Stimulated activated naive CD8-positive, alpha-beta T cell treated with anti-CD3 and anti-CD28 coated beads, Interleukin-15, amount 100 ng/mL, for 72 hours (primary cell): ENCODE data around the gene ZNF630.
"Not testable (repeated sequence)": the region's sequence is repeated elsewhere in the genome, so short reads cannot be mapped to it uniquely, and the experiment has no call there.

Experiments
- ATAC-seq: fragments of 150-1000 bp; cut with Tn5 transposase; 2 replicates; pipeline ENCODE4 v1.10.0; 2021; ENCODE audit warnings: mild to moderate bottlenecking, moderate library complexity
- DNase-seq, 2 donors: peaks; one replicate each; pipeline ENCODE4 v3.0.0; 2021 to 2022
- H3K27ac Mint-ChIP-seq, 2 donors: one replicate each; pipeline ENCODE4 v1.8.0; 2022; ENCODE audit warnings: mild to moderate bottlenecking in 2 of 2, mixed read lengths in 2 of 2, moderate library complexity in 2 of 2
- H3K27me3 Mint-ChIP-seq: one replicate; pipeline ENCODE4 v1.8.0; 2022; ENCODE audit warnings: mixed read lengths
- H3K4me1 Mint-ChIP-seq: one replicate; pipeline ENCODE4 v1.8.0; 2022; ENCODE audit warnings: mild to moderate bottlenecking, mixed read lengths
- H3K4me3 Mint-ChIP-seq, 2 donors: one replicate each; pipeline ENCODE4 v1.8.0; 2022; ENCODE audit warnings: mild to moderate bottlenecking in 2 of 2, mixed read lengths in 2 of 2, moderate library complexity in 1 of 2
- H3K9me3 Mint-ChIP-seq, 2 donors: one replicate each; pipeline ENCODE4 v1.8.0; 2022; ENCODE audit warnings: mixed read lengths in 2 of 2

ZNF630 gene

DNA sequence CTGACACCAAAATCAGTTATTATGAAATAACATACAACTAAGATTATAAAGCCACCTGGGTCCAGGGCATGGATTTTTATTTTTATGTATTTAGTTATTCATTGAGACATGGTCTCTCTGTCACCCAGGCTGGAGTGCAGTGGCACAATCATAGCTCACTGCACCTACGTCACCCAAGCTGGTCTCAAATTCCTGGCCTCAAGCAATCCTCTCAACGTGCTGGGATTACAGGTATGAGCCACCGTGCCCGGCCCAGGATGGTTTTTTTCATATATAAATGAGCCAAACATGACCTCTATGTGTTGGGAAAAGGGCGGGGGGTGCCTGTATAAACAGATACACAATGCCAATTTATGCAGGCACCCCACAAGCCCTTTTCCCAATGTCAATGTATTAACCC lies 24.6 kb downstream of the ZNF630 start:
- no peaks in the 10 kb centered on the region for H3K27me3 Mint-ChIP-seq
- H3K4me3 Mint-ChIP-seq, result no peak overlapping the region
- H3K4me1 Mint-ChIP-seq, result no peaks in the 10 kb centered on the region
- H3K9me3 Mint-ChIP-seq, result no peaks in the 10 kb centered on the region
- no peak overlapping the region for H3K27ac Mint-ChIP-seq
- DNase-seq (no peak), ATAC-seq (no peak)

DNA sequence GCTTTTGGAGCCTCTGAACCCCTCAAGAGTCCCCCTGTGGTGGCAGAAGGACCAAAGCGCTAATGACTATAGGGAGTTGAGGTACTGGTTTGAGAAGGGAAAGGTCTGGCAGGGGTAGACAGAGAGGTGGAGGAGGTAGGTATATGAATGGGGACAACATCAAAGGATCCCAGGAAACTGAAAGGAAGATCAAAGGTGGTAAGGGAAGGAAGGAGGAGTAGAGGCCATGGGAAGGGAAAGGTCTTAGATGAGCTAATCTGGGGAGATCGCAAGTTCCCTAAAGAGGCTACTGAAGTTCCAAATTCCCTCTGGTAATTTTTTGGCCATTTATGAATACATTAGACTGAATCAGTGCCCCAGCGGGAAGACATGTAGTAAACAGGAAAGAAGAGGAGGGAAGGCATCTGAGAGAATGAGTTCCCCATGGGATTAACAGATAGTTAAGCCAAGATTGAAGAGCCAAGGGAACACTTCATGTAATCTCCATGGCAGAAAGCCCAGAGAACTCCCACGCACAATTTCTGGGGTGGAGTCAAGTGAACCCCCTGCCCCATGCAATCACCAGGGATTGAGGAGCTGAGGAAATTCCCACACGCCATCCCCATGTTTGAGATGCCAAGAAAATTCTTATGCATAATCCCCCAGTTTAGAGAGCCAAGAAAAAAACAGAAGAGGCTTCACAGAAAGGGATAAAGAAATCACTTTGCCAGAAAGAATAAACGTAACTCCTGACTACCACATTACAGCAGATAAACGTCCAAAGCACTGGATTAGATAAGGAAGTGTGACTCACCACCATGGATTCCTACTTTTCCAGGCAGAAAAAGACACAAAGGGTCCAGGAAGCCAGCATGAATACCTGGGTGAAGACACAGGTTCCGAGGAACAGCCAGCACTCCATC lies 25.8 kb downstream of the ZNF630 start:
- no peaks in the 10 kb centered on the region for H3K27me3 Mint-ChIP-seq
- ATAC-seq, result no peak
- no peaks in the 10 kb centered on the region for H3K4me1 Mint-ChIP-seq
- DNase-seq, result no peak
- no peak overlapping the region for H3K27ac Mint-ChIP-seq
- H3K9me3 Mint-ChIP-seq, result no peaks in the 10 kb centered on the region
- H3K4me3 Mint-ChIP-seq, result no peak overlapping the region

DNA sequence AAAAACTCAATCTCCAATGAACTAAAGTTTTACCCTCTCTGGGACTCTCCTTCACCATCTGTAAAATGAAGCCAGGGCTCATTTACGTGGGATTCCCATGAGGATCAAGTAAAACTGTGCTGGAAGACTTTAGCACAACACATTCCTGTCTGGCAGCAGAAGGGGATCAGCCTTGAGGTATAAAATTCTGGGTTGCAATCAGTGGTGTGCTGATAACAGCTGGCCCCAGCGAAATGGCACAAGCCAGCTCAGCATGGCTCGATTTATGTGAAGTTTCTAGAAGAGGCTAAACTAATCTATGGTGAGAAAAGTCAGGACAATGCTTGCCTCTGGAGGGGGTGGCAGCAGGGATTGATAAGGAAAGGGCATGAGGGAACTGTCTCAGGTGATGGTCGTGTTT lies 28.4 kb downstream of the ZNF630 start:
- Mint-ChIP-seq H3K27me3 (no peaks in the 10 kb centered on the region), H3K4me1 (no peaks in the 10 kb centered on the region), H3K4me3 (no peak overlapping the region), H3K9me3 (no peaks in the 10 kb centered on the region), H3K27ac (no peak overlapping the region)
- ATAC-seq, result no peak
- DNase-seq, result no peak

- no peak for ATAC-seq
- H3K4me3 Mint-ChIP-seq, result no peak overlapping the region
- H3K27me3 Mint-ChIP-seq, result no peaks in the 10 kb centered on the region
- no peak for DNase-seq
- no peaks in the 10 kb centered on the region for H3K4me1 Mint-ChIP-seq
- no peak overlapping the region for H3K27ac Mint-ChIP-seq
- H3K9me3 Mint-ChIP-seq, result no peaks in the 10 kb centered on the region
These were observed 35.5 kb downstream of the ZNF630 start for GRCh38 chrX:48035891-48036290.

DNA sequence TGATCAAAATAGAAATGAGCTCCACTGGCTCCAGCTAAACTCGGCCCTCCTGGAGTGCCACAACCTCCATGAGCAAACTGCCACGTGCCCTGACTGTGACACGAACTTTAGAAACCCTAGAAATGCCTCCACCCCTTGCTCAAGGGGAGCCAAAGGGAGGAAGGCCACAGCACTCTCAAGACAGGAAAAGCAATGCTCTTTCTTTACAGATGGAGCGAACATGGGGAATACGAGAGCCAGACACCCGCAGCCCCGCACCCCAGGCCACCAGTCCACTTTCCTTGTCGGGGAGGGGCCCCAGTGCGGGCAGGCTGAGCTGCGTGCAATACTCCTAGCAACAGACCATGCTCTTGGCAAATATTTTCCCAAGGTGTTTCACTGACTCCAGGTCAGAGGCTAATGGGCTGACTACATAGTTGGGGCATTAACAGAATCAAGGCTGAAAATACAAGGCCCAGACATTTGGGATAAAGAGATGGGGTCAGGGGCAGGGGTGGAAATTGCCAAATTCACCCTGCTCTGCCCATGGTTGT lies 40.7 kb downstream of the ZNF630 start:
- DNase-seq, H3K27ac Mint-ChIP-seq, H3K9me3 Mint-ChIP-seq, H3K27me3 Mint-ChIP-seq, H3K4me1 Mint-ChIP-seq, H3K4me3 Mint-ChIP-seq, ATAC-seq: not testable (repeated sequence)

GRCh38 chrX:48030237-48030636 lies 41.2 kb downstream of the ZNF630 start:
- DNase-seq (no peak), ATAC-seq (no peak)
- no peak overlapping the region for H3K4me3 Mint-ChIP-seq
- H3K4me1 Mint-ChIP-seq, result peaks cover 6% of the 10 kb centered on the region
- H3K27me3 Mint-ChIP-seq, result no peaks in the 10 kb centered on the region
- no peak overlapping the region for H3K27ac Mint-ChIP-seq
- H3K9me3 Mint-ChIP-seq, result no peaks in the 10 kb centered on the region

- no peak for DNase-seq
- H3K27ac Mint-ChIP-seq, result no peak overlapping the region
- H3K27me3 Mint-ChIP-seq, result no peaks in the 10 kb centered on the region
- ATAC-seq, result no peak
- H3K4me1 Mint-ChIP-seq, result peaks cover 6% of the 10 kb centered on the region
- no peak overlapping the region for H3K4me3 Mint-ChIP-seq
- H3K9me3 Mint-ChIP-seq, result no peaks in the 10 kb centered on the region
These were observed 43.3 kb downstream of the ZNF630 start for GRCh38 chrX:48028091-48028490.

GRCh38 chrX:48027545-48027944 lies 43.9 kb downstream of the ZNF630 start:
- H3K27me3 Mint-ChIP-seq, H3K4me1 Mint-ChIP-seq, H3K4me3 Mint-ChIP-seq, DNase-seq, H3K9me3 Mint-ChIP-seq, ATAC-seq, H3K27ac Mint-ChIP-seq: not testable (repeated sequence)

GRCh38 chrX:48025561-48025960 lies 45.9 kb downstream of the ZNF630 start:
- Mint-ChIP-seq H3K9me3 (peaks cover 4 to 7% of the 10 kb centered on the region in 2 donors), H3K27me3 (no peaks in the 10 kb centered on the region), H3K4me1 (peaks cover 14% of the 10 kb centered on the region), H3K4me3 (no peak overlapping the region), H3K27ac (peak overlapping the region; percentile 39 to 81)
- ATAC-seq (no peak), DNase-seq (peak; percentile 23 to 28)

GRCh38 chrX:48022738-48023137 lies 48.7 kb downstream of the ZNF630 start:
- H3K9me3 Mint-ChIP-seq, result peaks cover 4 to 7% of the 10 kb centered on the region in 2 donors
- H3K4me3 Mint-ChIP-seq, result peak overlapping the region in 1 of 2 donors; percentile 39
- peaks cover 14% of the 10 kb centered on the region for H3K4me1 Mint-ChIP-seq
- no peak overlapping the region for H3K27ac Mint-ChIP-seq
- DNase-seq, result no peak
- H3K27me3 Mint-ChIP-seq, result no peaks in the 10 kb centered on the region
- ATAC-seq, result no peak

GRCh38 chrX:48022100-48022499 lies 49.3 kb downstream of the ZNF630 start:
- no peak overlapping the region for H3K4me3 Mint-ChIP-seq
- peaks cover 14% of the 10 kb centered on the region for H3K4me1 Mint-ChIP-seq
- H3K27me3 Mint-ChIP-seq, result no peaks in the 10 kb centered on the region
- ATAC-seq (no peak), DNase-seq (no peak)
- H3K9me3 Mint-ChIP-seq, result peaks cover 4 to 7% of the 10 kb centered on the region in 2 donors
- H3K27ac Mint-ChIP-seq, result no peak overlapping the region

DNA sequence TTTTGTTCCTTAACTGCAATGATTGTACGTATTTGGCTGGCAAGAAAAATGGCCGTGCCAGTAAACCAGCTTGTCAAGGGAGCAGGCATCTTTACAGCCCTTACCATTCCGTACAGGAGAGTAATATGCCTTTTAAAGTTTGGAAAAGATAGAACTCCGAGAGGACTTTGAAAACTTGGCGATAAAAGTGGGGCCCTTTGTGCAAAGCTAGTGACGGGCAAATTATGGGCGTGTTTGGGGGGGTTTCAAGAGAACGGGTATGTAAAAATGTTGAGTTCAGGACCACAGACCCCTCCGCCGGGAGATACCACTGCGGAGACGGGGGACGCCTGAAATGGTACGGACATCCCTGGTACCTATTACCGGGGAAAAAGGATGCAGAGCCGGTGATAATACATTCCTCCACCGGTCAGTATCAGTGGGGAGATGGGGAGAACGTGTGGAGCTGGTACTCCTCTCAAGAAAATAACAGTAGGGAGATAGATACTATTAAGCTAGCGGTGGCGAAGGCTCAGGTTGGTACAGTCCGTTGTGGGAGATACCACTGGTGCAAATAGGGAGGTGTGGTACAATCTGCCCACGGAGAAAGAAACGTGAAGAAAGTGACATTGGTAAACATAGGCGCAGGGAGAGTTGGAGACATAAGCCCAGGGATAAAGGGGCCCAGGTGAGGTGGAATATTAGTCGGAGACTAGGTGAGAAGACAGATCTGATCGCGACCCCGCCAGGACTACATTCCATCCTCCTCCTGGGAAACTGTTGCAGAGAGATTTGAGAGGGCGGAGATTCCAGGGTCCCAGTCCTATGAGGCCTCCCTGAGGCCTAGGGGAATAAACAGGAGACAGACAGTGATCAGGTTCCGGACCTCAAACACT lies 50.2 kb downstream of the ZNF630 start:
- Mint-ChIP-seq H3K27me3 (no peaks in the 10 kb centered on the region), H3K27ac (peak overlapping the region; percentile 100), H3K9me3 (peaks cover 4 to 7% of the 10 kb centered on the region in 2 donors), H3K4me3 (peak overlapping the region; percentile 95 to 96), H3K4me1 (peaks cover 14% of the 10 kb centered on the region)
- ATAC-seq (peak; percentile 75), DNase-seq (peak; percentile 82 to 84)

DNA sequence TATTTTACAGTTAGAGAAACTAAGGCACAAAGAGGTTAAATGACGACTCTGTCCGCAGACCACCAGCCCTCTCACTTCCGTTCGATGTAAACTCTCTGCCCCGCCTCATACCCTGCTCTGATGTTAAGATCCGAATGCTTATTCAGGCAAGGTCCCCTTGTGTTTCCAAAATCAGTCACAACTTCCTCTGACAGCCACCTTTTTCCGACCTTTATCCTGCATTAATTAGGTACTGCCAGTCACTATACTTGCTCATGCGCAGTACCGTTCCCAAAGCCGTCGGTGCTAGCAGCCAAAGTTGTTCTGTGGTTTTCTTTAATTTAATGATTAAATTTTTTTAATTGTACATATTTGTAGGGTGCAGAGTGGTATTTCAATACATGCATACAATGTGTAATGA lies 51.0 kb downstream of the ZNF630 start:
- DNase-seq (peak; percentile 21 to 58), ATAC-seq (peak; percentile 87)
- not testable (repeated sequence) for H3K9me3 Mint-ChIP-seq, H3K27me3 Mint-ChIP-seq
- peak overlapping the region; percentile 42 for H3K4me3 Mint-ChIP-seq
- peaks cover 11% of the 10 kb centered on the region for H3K4me1 Mint-ChIP-seq
- peak overlapping the region in 1 of 2 donors; percentile 40 for H3K27ac Mint-ChIP-seq

GRCh38 chrX:48019892-48020291 lies 51.5 kb downstream of the ZNF630 start:
- not testable (repeated sequence) for DNase-seq, H3K9me3 Mint-ChIP-seq, H3K27me3 Mint-ChIP-seq, H3K4me3 Mint-ChIP-seq, ATAC-seq, H3K4me1 Mint-ChIP-seq, H3K27ac Mint-ChIP-seq

DNA sequence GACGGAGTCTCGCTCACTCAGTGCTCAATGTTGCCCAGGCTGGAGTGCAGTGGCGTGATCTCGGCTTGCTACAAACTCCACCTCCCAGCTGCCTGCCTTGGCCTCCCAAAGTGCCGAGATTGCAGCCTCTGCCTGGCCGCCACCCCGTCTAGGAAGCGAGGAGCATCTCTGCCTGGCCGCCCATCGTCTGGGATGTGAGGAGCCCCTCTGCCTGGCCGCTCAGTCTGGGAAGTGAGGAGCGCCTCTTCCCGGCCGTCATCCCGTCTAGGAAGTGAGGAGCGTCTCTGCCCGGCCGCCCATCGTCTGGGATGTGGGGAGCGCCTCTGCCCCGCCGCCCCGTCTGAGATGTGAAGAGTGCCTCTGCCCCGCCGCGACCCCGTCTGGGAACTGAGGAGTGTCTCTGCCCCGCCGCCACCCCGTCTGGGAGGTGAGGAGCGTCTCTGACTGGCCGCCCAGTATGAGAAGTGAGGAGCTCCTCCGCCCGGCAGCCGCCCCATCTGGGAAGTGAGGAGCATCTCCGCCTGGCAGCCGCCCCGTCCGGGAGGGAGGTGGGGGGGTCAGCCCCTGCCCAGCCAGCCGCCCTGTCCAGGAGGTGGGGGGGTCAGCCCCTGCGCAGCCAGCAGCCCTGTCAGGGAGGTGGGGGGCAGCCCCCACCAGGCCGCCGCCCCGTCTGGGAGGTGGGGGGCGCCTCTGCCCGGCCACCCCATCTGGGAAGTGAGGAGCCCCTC lies 54.7 kb downstream of the ZNF630 start:
- not testable (repeated sequence) for ATAC-seq, DNase-seq, H3K9me3 Mint-ChIP-seq, H3K4me3 Mint-ChIP-seq, H3K27ac Mint-ChIP-seq, H3K4me1 Mint-ChIP-seq, H3K27me3 Mint-ChIP-seq
